ENCODE data around the gene SIT1.

The SIT1 gene

DNA sequence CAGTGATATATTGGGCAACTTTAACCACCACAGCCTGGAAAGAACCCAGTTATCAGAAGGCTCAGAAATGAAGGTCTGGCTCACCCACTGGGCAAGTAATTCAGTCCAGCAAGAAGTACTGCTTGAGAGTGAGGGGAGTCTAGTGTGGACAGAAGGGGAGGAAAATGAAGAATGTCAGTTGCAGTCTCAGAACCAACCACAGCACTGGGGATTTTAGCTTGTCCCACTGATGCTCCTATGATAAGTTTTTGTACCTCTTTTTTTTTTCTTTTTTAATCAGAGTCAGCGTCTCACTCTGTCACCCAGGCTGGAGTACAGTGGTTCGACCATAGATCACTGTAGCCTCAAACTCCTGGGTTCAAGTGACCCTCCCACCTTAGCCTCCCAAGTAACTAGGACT is 23.2 kb downstream of the SIT1 start:
- no peak overlapping the region for H4K8ac ChIP-seq (ENCODE audit: low read depth, low read length)
- H3K23ac ChIP-seq (ENCODE audit: low read length), result no peak overlapping the region
- H3K18ac ChIP-seq (ENCODE audit: low read length), result no peak overlapping the region
- DNase-seq, result no peak
- no peak overlapping the region for H3K4me3 ChIP-seq (ENCODE audit: low read length)
- H2BK120ac ChIP-seq (ENCODE audit: low read depth, low read length), result no peak overlapping the region
- no peaks in the 10 kb centered on the region for H3K27me3 ChIP-seq (ENCODE audit: insufficient read depth, low read length, poor library complexity)
- H4K5ac ChIP-seq (ENCODE audit: low read length), result no peak overlapping the region
- H2BK5ac ChIP-seq (ENCODE audit: low read length), result no peak overlapping the region
- no peak overlapping the region for H3K27ac ChIP-seq (ENCODE audit: low read depth, low read length)
- WGBS (ENCODE audit: extremely low coverage, insufficient coverage, low lambda C conversion rate), result no CpG with 5 or more reads among the region's 2 CpGs
- H3K79me2 ChIP-seq (ENCODE audit: control insufficient read depth, insufficient read depth, low read length), result no peaks in the 10 kb centered on the region
- no peaks in the 10 kb centered on the region for H3K4me1 ChIP-seq (ENCODE audit: control insufficient read depth, low read depth, low read length)
- H2BK15ac ChIP-seq (replicated peaks; ENCODE audit: low read depth), result no peak overlapping the region
- no peaks in the 10 kb centered on the region for H3K79me1 ChIP-seq (ENCODE audit: low read length)
- no peak overlapping the region for H3K56ac ChIP-seq (ENCODE audit: low read length)
- H3K9ac ChIP-seq (ENCODE audit: low read length), result no peak overlapping the region
- no peaks in the 10 kb centered on the region for H3K36me3 ChIP-seq (ENCODE audit: control insufficient read depth, insufficient read depth, low read length)
- H3K4ac ChIP-seq (ENCODE audit: low read depth, low read length), result no peak overlapping the region
- no peak overlapping the region for H3K4me2 ChIP-seq (ENCODE audit: low read length)
- H2AK5ac ChIP-seq (ENCODE audit: low read length), result no peak overlapping the region

DNA sequence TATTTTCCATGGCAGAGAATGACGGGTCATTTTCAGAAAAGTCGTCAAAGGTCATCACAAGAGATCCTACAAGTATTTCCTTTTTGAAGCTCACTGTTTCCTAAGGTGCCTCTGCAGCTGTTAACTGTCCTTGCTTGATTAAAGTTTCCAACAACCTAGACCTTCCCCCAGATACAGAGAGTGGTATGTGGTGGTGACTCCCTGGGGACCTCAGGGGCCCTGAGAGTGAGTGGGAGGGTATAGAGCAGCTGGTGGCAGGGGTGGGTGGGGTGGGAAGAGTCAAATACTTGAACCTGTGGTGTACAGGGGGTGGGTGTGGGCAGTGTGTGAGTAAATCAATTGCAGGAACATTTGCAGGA is 31.0 kb downstream of the SIT1 start:
- WGBS (ENCODE audit: extremely low coverage, insufficient coverage, low lambda C conversion rate), result no CpG with 5 or more reads among the region's 2 CpGs
- no peak overlapping the region for H3K9ac ChIP-seq (ENCODE audit: low read length)
- no peaks in the 10 kb centered on the region for H3K27me3 ChIP-seq (ENCODE audit: insufficient read depth, low read length, poor library complexity)
- DNase-seq, result no peak
- H3K56ac ChIP-seq (ENCODE audit: low read length), result no peak overlapping the region
- H3K79me1 ChIP-seq (ENCODE audit: low read length), result no peaks in the 10 kb centered on the region
- no peak overlapping the region for H2BK5ac ChIP-seq (ENCODE audit: low read length)
- H3K18ac ChIP-seq (ENCODE audit: low read length), result no peak overlapping the region
- H3K4me1 ChIP-seq (ENCODE audit: control insufficient read depth, low read depth, low read length), result peaks cover 4% of the 10 kb centered on the region
- H2BK120ac ChIP-seq (ENCODE audit: low read depth, low read length), result no peak overlapping the region
- H3K36me3 ChIP-seq (ENCODE audit: control insufficient read depth, insufficient read depth, low read length), result no peaks in the 10 kb centered on the region
- no peak overlapping the region for H3K27ac ChIP-seq (ENCODE audit: low read depth, low read length)
- no peak overlapping the region for H2BK15ac ChIP-seq (replicated peaks; ENCODE audit: low read depth)
- H3K4me2 ChIP-seq (ENCODE audit: low read length), result no peak overlapping the region
- H3K4me3 ChIP-seq (ENCODE audit: low read length), result no peak overlapping the region
- H2AK5ac ChIP-seq (ENCODE audit: low read length), result no peak overlapping the region
- H3K4ac ChIP-seq (ENCODE audit: low read depth, low read length), result no peak overlapping the region
- H4K5ac ChIP-seq (ENCODE audit: low read length), result no peak overlapping the region
- H3K79me2 ChIP-seq (ENCODE audit: control insufficient read depth, insufficient read depth, low read length), result no peaks in the 10 kb centered on the region
- H3K23ac ChIP-seq (ENCODE audit: low read length), result no peak overlapping the region
- H4K8ac ChIP-seq (ENCODE audit: low read depth, low read length), result no peak overlapping the region

DNA sequence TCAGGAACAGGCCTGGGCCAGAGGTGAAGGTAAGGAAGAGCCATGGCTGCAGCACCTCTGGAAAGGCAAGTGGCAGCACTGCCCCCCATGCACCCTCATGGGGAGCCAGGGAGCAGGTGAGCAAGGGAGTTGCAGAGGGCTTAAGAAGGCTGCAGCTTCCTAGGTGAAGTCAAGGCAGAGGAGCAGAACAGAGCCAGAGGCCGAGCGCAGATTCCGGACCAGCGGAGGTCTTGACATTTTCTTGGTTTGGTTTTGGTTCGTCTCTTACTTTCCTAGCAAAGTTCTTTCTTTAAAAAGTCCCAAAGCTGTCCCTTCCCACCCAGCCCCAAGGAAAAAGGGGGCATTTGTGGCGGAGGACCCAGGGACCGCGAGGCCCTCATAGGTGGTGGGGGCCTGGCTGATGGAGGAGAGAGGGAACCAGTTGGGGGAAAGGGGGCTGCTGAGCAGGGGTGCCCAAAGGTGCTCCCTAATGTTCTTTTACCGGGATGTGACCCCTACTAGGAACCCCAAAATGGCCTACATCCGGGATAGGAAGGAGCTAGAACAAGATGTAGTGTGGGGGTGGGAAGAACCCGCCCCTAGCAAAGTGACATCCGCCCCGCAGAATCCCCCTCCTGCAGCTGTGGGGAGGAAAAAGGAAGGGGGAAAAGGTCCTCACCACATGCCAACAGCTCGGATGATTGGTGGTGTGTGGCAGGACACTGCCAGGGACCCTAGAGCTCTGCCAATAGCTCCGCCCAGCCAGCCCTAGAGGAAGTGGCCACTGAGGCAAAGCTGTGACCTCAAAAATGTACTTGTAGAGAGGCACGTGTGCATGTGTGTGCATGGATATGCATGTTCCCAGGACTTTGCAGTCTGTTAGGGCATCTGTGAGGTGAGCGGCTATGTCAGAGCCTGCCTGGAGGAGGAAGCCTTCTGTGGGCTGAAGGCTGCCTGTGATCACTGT is 31.6 kb downstream of the SIT1 start:
- H3K23ac ChIP-seq (ENCODE audit: low read length), result no peak overlapping the region
- H3K4me1 ChIP-seq (ENCODE audit: control insufficient read depth, low read depth, low read length), result peaks cover 4% of the 10 kb centered on the region
- H3K18ac ChIP-seq (ENCODE audit: low read length), result no peak overlapping the region
- H3K4ac ChIP-seq (ENCODE audit: low read depth, low read length), result no peak overlapping the region
- H3K27ac ChIP-seq (ENCODE audit: low read depth, low read length), result no peak overlapping the region
- no peak overlapping the region for H2BK120ac ChIP-seq (ENCODE audit: low read depth, low read length)
- no peaks in the 10 kb centered on the region for H3K79me2 ChIP-seq (ENCODE audit: control insufficient read depth, insufficient read depth, low read length)
- DNase-seq, result no peak
- no peak overlapping the region for H3K56ac ChIP-seq (ENCODE audit: low read length)
- H3K36me3 ChIP-seq (ENCODE audit: control insufficient read depth, insufficient read depth, low read length), result no peaks in the 10 kb centered on the region
- no peak overlapping the region for H4K8ac ChIP-seq (ENCODE audit: low read depth, low read length)
- no peak overlapping the region for H4K5ac ChIP-seq (ENCODE audit: low read length)
- H2AK5ac ChIP-seq (ENCODE audit: low read length), result no peak overlapping the region
- no CpG with 5 or more reads among the region's 17 CpGs for WGBS (ENCODE audit: extremely low coverage, insufficient coverage, low lambda C conversion rate)
- no peak overlapping the region for H3K9ac ChIP-seq (ENCODE audit: low read length)
- no peak overlapping the region for H2BK5ac ChIP-seq (ENCODE audit: low read length)
- H3K27me3 ChIP-seq (ENCODE audit: insufficient read depth, low read length, poor library complexity), result no peaks in the 10 kb centered on the region
- no peak overlapping the region for H3K4me2 ChIP-seq (ENCODE audit: low read length)
- no peak overlapping the region for H3K4me3 ChIP-seq (ENCODE audit: low read length)
- no peaks in the 10 kb centered on the region for H3K79me1 ChIP-seq (ENCODE audit: low read length)
- H2BK15ac ChIP-seq (replicated peaks; ENCODE audit: low read depth), result no peak overlapping the region

GRCh38 chr9:35618325-35618727 is 32.4 kb downstream of the SIT1 start, which contains the start of gene CD72:
CD72 (minus strand) TSS chr9:35618413; CDS start chr9:35618303, 110 bp downstream.
- DNase-seq, result no peak
- Histone ChIP-seq H3K4me2 (ENCODE audit: low read length) (peak within 1 kb of the TSS; percentile 94), H3K27ac (ENCODE audit: low read depth, low read length) (no peak within 1 kb of the TSS), H2BK120ac (ENCODE audit: low read depth, low read length) (no peak within 1 kb of the TSS), H3K36me3 (ENCODE audit: control insufficient read depth, insufficient read depth, low read length) (no peaks in the 10 kb centered on the region), H3K4me1 (ENCODE audit: control insufficient read depth, low read depth, low read length) (peaks cover 4% of the 10 kb centered on the region), H3K4me3 (ENCODE audit: low read length) (peak within 1 kb of the TSS; percentile 34), H3K4ac (ENCODE audit: low read depth, low read length) (no peak within 1 kb of the TSS), H3K23ac (ENCODE audit: low read length) (no peak within 1 kb of the TSS), H2AK5ac (ENCODE audit: low read length) (no peak within 1 kb of the TSS), H3K27me3 (ENCODE audit: insufficient read depth, low read length, poor library complexity) (no peaks in the 10 kb centered on the region), H3K56ac (ENCODE audit: low read length) (peak within 1 kb of the TSS; percentile 88), H3K79me1 (ENCODE audit: low read length) (no peaks in the 10 kb centered on the region), H4K8ac (ENCODE audit: low read depth, low read length) (no peak within 1 kb of the TSS), H2BK5ac (ENCODE audit: low read length) (no peak within 1 kb of the TSS), H3K18ac (ENCODE audit: low read length) (no peak within 1 kb of the TSS), H3K79me2 (ENCODE audit: control insufficient read depth, insufficient read depth, low read length) (no peaks in the 10 kb centered on the region), H4K5ac (ENCODE audit: low read length) (no peak within 1 kb of the TSS), H3K9ac (ENCODE audit: low read length) (peak within 1 kb of the TSS; percentile 63), H2BK15ac (replicated peaks; ENCODE audit: low read depth) (no peak within 1 kb of the TSS)
- WGBS (ENCODE audit: extremely low coverage, insufficient coverage, low lambda C conversion rate), result no CpG with 5 or more reads among the region's 7 CpGs

- H3K56ac ChIP-seq (ENCODE audit: low read length), result peak overlapping the region; percentile 88
- no peak overlapping the region for H3K4ac ChIP-seq (ENCODE audit: low read depth, low read length)
- peak overlapping the region; percentile 94 for H3K4me2 ChIP-seq (ENCODE audit: low read length)
- WGBS (ENCODE audit: extremely low coverage, insufficient coverage, low lambda C conversion rate), result no CpG with 5 or more reads among the region's 8 CpGs
- no peaks in the 10 kb centered on the region for H3K79me2 ChIP-seq (ENCODE audit: control insufficient read depth, insufficient read depth, low read length)
- no peaks in the 10 kb centered on the region for H3K36me3 ChIP-seq (ENCODE audit: control insufficient read depth, insufficient read depth, low read length)
- H2BK120ac ChIP-seq (ENCODE audit: low read depth, low read length), result no peak overlapping the region
- H3K23ac ChIP-seq (ENCODE audit: low read length), result no peak overlapping the region
- H3K4me1 ChIP-seq (ENCODE audit: control insufficient read depth, low read depth, low read length), result peaks cover 4% of the 10 kb centered on the region
- no peak overlapping the region for H3K18ac ChIP-seq (ENCODE audit: low read length)
- H4K5ac ChIP-seq (ENCODE audit: low read length), result no peak overlapping the region
- H2BK5ac ChIP-seq (ENCODE audit: low read length), result no peak overlapping the region
- no peak overlapping the region for H3K27ac ChIP-seq (ENCODE audit: low read depth, low read length)
- no peak for DNase-seq
- no peaks in the 10 kb centered on the region for H3K27me3 ChIP-seq (ENCODE audit: insufficient read depth, low read length, poor library complexity)
- no peak overlapping the region for H2AK5ac ChIP-seq (ENCODE audit: low read length)
- H2BK15ac ChIP-seq (replicated peaks; ENCODE audit: low read depth), result no peak overlapping the region
- H3K9ac ChIP-seq (ENCODE audit: low read length), result peak overlapping the region; percentile 63
- no peak overlapping the region for H4K8ac ChIP-seq (ENCODE audit: low read depth, low read length)
- no peaks in the 10 kb centered on the region for H3K79me1 ChIP-seq (ENCODE audit: low read length)
- no peak overlapping the region for H3K4me3 ChIP-seq (ENCODE audit: low read length)
Observed at GRCh38 chr9:35617548-35617947, 33.2 kb downstream of the SIT1 start.

Measured in mesendoderm (in vitro differentiated cells).